Duodenal mucosa (tissue), 2 donors: ENCODE measurements around the gene CPVL.

Experiments used
- H3K27ac ChIP-seq: one replicate; pipeline ENCODE4 v1.7.0; 2013; ENCODE audit warnings: low read depth, low read length
- H3K27me3 ChIP-seq, 2 donors: one replicate each; pipeline ENCODE4 v1.7.0; 2013; ENCODE audit warnings: low read length in 2 of 2, control low read depth in 1 of 2; ENCODE audit not compliant: insufficient read depth in 2 of 2, control insufficient read depth in 1 of 2
- H3K36me3 ChIP-seq, 2 donors: one replicate each; pipeline ENCODE4 v1.7.0; 2013; ENCODE audit warnings: low read length in 2 of 2, control low read depth in 1 of 2; ENCODE audit not compliant: insufficient read depth in 2 of 2, control insufficient read depth in 1 of 2
- H3K4me1 ChIP-seq, 2 donors: one replicate each; pipeline ENCODE4 v1.7.0; 2013; ENCODE audit warnings: low read length in 2 of 2, control low read depth in 1 of 2; ENCODE audit not compliant: insufficient read depth in 2 of 2, control insufficient read depth in 1 of 2
- H3K4me3 ChIP-seq, 2 donors: one replicate each; pipeline ENCODE4 v1.7.0; 2013; ENCODE audit warnings: low read length in 2 of 2, low read depth in 1 of 2
- H3K9ac ChIP-seq, 2 donors: one replicate each; pipeline ENCODE4 v1.7.0; 2013; ENCODE audit warnings: low read length in 2 of 2, low read depth in 1 of 2
- H3K9me3 ChIP-seq, 2 donors: one replicate each; pipeline ENCODE4 v1.7.0; 2013; ENCODE audit warnings: low read length in 2 of 2, control low read depth in 1 of 2; ENCODE audit not compliant: control insufficient read depth in 1 of 2

The CPVL gene

GRCh38 chr7:29063872-29064271, 82.5 kb downstream of the CPVL start:
- H3K9ac ChIP-seq, result no peak overlapping the region
- H3K27me3 ChIP-seq, result no peaks in the 10 kb centered on the region
- H3K36me3 ChIP-seq, result no peaks in the 10 kb centered on the region
- H3K4me3 ChIP-seq, result no peak overlapping the region
- H3K4me1 ChIP-seq, result no peaks in the 10 kb centered on the region
- H3K27ac ChIP-seq, result no peak overlapping the region
- H3K9me3 ChIP-seq, result no peaks in the 10 kb centered on the region

GRCh38 chr7:29063236-29063635, 83.1 kb downstream of the CPVL start:
- H3K27me3 ChIP-seq, result no peaks in the 10 kb centered on the region
- no peaks in the 10 kb centered on the region for H3K36me3 ChIP-seq
- no peak overlapping the region for H3K27ac ChIP-seq
- H3K4me1 ChIP-seq, result no peaks in the 10 kb centered on the region
- no peaks in the 10 kb centered on the region for H3K9me3 ChIP-seq
- H3K9ac ChIP-seq, result no peak overlapping the region
- H3K4me3 ChIP-seq, result no peak overlapping the region

GRCh38 chr7:29053105-29053872, 93.0 kb downstream of the CPVL start:
- Histone ChIP-seq H3K27ac (no peak overlapping the region), H3K9me3 (no peaks in the 10 kb centered on the region), H3K4me1 (no peaks in the 10 kb centered on the region), H3K4me3 (no peak overlapping the region), H3K36me3 (no peaks in the 10 kb centered on the region), H3K9ac (no peak overlapping the region), H3K27me3 (no peaks in the 10 kb centered on the region)

- Histone ChIP-seq H3K27me3 (no peaks in the 10 kb centered on the region), H3K9ac (no peak overlapping the region), H3K27ac (no peak overlapping the region), H3K4me3 (no peak overlapping the region), H3K9me3 (no peaks in the 10 kb centered on the region), H3K36me3 (no peaks in the 10 kb centered on the region), H3K4me1 (peaks cover 11 to 23% of the 10 kb centered on the region in 2 donors)
Measured at GRCh38 chr7:29046978-29047377, 99.4 kb downstream of the CPVL start.

GRCh38 chr7:29045258-29046086, 100.9 kb downstream of the CPVL start:
- Histone ChIP-seq H3K4me3 (no peak overlapping the region), H3K4me1 (peaks cover 11 to 23% of the 10 kb centered on the region in 2 donors), H3K9ac (no peak overlapping the region), H3K9me3 (no peaks in the 10 kb centered on the region), H3K27me3 (no peaks in the 10 kb centered on the region), H3K27ac (no peak overlapping the region), H3K36me3 (no peaks in the 10 kb centered on the region)

GRCh38 chr7:29044554-29044953, 101.8 kb downstream of the CPVL start:
- Histone ChIP-seq H3K4me1 (peaks cover 17 to 28% of the 10 kb centered on the region in 2 donors), H3K36me3 (no peaks in the 10 kb centered on the region), H3K9ac (no peak overlapping the region), H3K9me3 (no peaks in the 10 kb centered on the region), H3K27ac (no peak overlapping the region), H3K4me3 (no peak overlapping the region), H3K27me3 (no peaks in the 10 kb centered on the region)

- H3K27me3 ChIP-seq, result no peaks in the 10 kb centered on the region
- H3K9ac ChIP-seq, result no peak overlapping the region
- no peaks in the 10 kb centered on the region for H3K9me3 ChIP-seq
- H3K4me1 ChIP-seq, result peaks cover 19 to 28% of the 10 kb centered on the region in 2 donors
- H3K27ac ChIP-seq, result no peak overlapping the region
- no peak overlapping the region for H3K4me3 ChIP-seq
- no peaks in the 10 kb centered on the region for H3K36me3 ChIP-seq
Measured at GRCh38 chr7:29043576-29043975, 102.8 kb downstream of the CPVL start.

GRCh38 chr7:29042824-29043231, 103.5 kb downstream of the CPVL start:
- Histone ChIP-seq H3K4me1 (peaks cover 24 to 28% of the 10 kb centered on the region in 2 donors), H3K4me3 (no peak overlapping the region), H3K9me3 (no peaks in the 10 kb centered on the region), H3K27ac (no peak overlapping the region), H3K27me3 (no peaks in the 10 kb centered on the region), H3K9ac (no peak overlapping the region), H3K36me3 (no peaks in the 10 kb centered on the region)

- no peak overlapping the region for H3K4me3 ChIP-seq
- H3K4me1 ChIP-seq, result peaks cover 24 to 28% of the 10 kb centered on the region in 2 donors
- no peaks in the 10 kb centered on the region for H3K36me3 ChIP-seq
- H3K9ac ChIP-seq, result no peak overlapping the region
- H3K27me3 ChIP-seq, result no peaks in the 10 kb centered on the region
- H3K27ac ChIP-seq, result no peak overlapping the region
- no peaks in the 10 kb centered on the region for H3K9me3 ChIP-seq
Measured at GRCh38 chr7:29041991-29042390, 104.3 kb downstream of the CPVL start.

- Histone ChIP-seq H3K9ac (no peak overlapping the region), H3K4me1 (peaks cover 24 to 26% of the 10 kb centered on the region in 2 donors), H3K27me3 (no peaks in the 10 kb centered on the region), H3K36me3 (no peaks in the 10 kb centered on the region), H3K4me3 (no peak overlapping the region), H3K27ac (no peak overlapping the region), H3K9me3 (no peaks in the 10 kb centered on the region)
Measured at GRCh38 chr7:29040579-29040925, 105.8 kb downstream of the CPVL start.
